Activated naive CD4-positive, alpha-beta T cell treated with anti-CD3 and anti-CD28 coated beads, Interleukin-2, amount 50 U/mL, for 16 hours (primary cell): ENCODE measurements around the gene CBFA2T3.
"Not testable (repeated sequence)": the region's sequence is repeated elsewhere in the genome, so short reads cannot be mapped to it uniquely, and the experiment has no call there.

Source experiments
- DNase-seq: peaks from one replicate; pipeline ENCODE4 v3.0.0-alpha.2; 2020

Gene CBFA2T3

DNA sequence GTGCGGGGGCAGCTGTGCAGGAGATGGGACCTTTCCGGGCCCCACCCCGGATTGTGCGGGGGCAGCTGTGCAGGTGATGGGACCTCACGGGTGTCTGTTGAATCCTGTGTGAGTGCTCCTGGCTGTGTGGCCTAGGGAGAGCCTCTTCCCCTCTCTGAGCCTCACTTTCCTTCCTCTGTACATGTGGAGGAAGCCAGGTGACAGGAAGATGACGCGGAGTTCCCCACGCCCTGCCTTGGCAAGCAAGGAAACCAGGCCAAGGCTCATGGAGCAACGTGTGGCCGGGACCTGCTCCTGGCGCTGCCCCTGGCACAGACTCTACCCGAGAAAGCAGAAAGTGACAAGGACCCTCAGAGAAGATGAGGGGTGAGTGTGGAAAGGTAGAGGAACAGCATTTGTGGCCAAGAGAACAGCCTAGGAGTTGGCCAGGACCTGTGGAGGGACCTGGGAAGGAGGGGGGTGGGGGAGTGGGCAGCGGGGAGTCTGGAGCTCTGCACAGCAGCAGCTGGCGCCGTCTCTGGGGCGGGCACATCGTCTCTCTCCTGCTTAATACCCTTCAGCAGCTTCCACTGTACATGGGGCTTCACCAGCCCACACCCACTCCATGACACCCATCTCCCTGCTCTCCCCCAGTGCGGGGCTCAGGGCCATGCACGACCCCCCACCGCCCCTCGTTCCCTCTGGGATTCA, 72.2 kb downstream of the CBFA2T3 start:
- no peak for DNase-seq

GRCh38 chr16:88903267-88903666, 73.7 kb downstream of the CBFA2T3 start:
- no peak for DNase-seq

DNA sequence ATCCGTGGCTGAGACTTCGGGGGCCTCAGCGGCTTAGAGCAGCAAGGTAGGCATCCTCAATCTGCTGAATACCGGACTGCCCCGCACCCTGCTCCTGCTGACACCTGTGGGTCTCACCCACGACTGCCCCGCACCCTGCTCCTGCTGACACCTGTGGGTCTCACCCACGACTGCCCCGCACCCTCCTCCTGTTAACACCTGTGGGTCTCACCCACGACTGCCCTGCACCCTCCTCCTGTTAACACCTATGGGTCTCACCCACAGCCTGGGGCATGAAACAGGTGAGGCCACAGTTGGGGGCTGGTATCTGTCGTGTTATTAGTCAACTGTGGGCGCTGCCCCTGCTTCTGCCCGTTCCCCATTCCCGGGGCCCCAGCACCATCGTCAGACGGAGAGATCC, 74.3 kb downstream of the CBFA2T3 start:
- no peak for DNase-seq

- DNase-seq, result no peak
Measured at GRCh38 chr16:88901718-88902337, 75.2 kb downstream of the CBFA2T3 start.

DNA sequence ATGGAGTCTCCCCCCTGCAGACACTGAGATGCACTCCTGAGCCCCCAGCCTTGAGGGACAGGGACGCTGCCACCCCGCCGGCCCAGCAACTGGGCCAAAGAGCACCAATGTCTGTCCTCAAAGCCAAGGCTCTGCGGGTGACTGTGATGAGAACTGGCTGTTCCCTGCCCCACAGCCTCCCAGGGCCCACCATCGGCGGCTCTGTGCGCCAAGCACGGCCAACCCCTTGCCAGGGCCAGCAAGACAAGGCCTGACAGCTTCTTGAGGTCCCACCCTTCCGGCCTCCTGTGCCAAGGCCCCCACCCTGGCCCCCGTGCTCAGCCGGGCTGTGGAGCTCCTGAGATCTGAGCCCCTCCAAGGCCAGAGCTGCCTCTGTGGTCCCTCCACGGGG, 76.3 kb downstream of the CBFA2T3 start:
- DNase-seq, result no peak

- DNase-seq, result no peak
Measured at GRCh38 chr16:88899901-88900661, 76.9 kb downstream of the CBFA2T3 start.

GRCh38 chr16:88897696-88898425, 79.1 kb downstream of the CBFA2T3 start:
- no peak for DNase-seq

- DNase-seq, result no peak
Measured at GRCh38 chr16:88896238-88897070, 80.6 kb downstream of the CBFA2T3 start.

DNA sequence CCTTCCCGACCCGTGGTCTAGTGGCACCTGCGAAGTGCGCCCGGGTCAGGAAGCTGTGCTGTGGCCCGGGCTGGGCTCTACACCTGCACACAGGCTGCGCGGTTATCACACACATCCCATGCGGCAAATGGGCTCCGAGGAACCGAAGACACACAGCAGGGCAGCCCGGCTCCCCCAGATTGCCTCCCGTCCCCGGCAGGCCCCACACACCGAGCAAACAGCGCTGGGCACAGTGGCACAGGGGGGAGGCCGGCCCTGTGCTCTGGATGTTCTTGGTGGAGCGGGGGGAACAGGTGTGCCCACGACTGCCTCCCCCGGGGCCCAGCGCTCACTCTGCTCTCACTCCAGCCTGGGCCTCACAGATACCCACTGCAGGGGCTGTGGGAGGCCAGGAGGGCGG, 81.7 kb downstream of the CBFA2T3 start:
- DNase-seq, result no peak

- DNase-seq, result no peak
Measured at GRCh38 chr16:88894681-88895300, 82.2 kb downstream of the CBFA2T3 start.

GRCh38 chr16:88894266-88894665, 82.7 kb downstream of the CBFA2T3 start:
- not testable (repeated sequence) for DNase-seq

GRCh38 chr16:88893127-88893968, 83.7 kb downstream of the CBFA2T3 start:
- DNase-seq, result no peak

DNA sequence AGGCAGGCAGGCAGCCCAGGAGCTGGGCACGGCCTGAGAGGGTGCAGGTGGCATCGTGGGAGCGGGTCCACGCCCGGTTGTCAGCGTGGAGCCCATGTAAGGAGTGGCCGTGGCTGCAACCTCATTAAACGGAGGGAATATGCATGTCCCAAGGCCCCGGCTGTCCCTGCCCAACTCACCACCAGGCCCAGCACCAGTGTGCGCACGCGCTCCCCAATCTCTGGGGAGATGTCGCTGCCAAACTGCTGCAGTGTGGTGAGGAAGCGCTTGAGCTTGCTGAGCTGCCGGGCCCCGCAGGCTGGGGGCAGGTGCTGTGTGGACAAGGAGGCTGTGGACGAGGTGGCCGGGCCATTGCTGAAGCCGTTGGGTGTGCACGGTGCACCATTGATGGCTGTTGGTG, 84.9 kb downstream of the CBFA2T3 start:
- DNase-seq, result no peak

GRCh38 chr16:88891083-88891482, 85.9 kb downstream of the CBFA2T3 start:
- no peak for DNase-seq

DNA sequence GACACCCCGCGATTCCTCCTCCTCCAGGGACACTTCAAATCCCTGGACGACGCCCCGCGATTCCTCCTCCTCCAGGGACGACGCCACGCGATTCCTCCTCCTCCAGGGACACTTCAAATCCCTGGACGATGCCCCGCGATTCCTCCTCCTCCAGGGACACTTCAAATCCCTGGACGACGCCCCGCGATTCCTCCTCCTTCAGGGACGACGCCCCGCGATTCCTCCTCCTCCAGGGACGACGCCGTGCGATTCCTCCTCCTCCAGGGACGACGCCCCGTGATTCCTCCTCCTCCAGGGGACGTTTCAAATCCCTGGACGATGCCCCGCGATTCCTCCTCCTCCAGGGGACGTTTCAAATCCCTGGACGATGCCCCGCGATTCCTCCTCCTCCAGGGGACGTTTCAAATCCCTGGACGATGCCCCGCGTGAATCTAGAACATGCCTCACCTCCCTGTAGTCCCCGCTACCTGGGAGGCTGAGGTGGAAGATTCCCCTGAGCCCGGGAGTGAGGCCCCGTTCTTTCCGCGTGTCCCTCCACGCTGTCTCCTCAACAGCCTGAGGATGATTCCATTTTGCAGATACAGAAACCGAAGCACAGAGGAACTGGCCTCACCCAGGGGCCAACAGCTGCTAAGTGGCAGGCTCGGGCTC, 87.2 kb downstream of the CBFA2T3 start:
- DNase-seq, result not testable (repeated sequence)

GRCh38 chr16:88888461-88889387, 88.3 kb downstream of the CBFA2T3 start:
- no peak for DNase-seq

DNA sequence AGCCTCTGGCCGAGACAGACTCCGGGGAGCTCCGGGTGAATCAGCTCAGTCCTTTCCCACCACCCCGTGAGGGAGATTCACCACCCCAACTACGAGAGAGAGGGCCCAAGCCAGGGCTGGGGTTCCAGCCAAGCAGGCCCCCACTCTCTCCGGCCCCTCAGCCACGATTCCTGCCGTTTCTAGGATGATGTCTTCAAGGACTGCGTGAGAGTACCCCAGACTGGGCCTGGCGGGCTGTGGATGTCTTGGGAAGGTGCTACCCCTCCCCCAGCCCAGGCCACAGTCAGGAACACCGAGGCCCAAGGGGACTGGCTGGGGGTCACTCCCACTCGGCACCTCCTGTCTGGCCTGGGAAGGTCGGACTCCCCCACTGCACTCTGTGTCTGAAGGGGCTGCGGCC, 89.0 kb downstream of the CBFA2T3 start:
- DNase-seq, result no peak

DNA sequence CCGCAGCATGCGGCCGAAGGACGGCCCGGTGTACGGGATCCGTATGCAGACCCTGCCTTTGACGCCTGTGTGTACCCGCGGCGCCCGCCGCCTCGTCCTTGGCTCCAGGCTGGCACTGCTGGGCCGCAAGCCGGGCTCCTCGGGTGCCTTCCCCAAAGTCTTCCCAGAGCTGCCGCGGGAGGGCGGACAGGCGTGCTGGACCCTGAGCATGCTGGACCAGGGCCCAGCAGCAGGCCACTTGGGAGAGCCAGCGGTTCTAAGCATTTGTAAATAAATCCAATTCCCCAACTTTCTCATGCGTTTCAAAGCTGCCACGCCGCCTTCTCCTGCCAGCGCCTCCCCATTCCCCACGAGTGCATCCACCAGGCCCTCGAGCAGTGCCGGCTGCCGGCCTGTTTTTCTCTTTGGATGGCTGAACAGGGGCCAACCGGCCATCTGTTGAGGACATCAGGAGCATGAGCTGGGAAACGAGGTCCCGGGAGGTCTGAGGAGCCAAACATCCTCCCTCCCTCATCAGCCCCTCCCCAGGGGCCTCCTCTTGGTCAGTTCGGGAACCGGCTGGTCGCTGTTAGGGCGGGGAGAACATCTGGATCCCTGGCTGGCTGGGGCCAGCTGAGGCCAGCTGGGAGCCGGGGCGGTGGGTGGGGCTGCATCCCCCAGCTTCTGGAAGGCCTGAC, 90.0 kb downstream of the CBFA2T3 start:
- no peak for DNase-seq

DNA sequence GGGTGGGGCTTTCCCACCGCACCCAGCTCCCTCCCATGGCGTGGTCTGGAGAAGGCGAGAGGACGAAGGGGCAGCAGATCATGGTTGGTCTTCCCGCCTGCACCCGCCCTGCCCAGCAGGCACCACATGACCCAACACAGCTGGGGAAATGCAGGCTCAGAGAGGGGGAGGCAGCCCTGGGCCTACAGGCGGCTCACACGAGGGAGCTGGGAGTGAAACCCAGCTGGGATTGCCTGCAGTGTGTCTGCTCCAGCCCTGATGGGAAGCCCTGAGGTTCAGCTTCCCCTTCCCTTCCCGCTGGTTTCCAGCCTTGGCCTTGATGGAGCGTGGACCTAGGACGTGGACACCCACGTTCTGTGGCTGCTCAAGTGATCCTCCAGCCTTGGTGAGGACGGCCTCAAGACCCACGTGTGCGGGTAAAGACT, 90.6 kb downstream of the CBFA2T3 start:
- DNase-seq, result no peak
